HepG2 (cell line): ENCODE results near the gene OPA3. TPM values are rescaled to one million over a fixed set of nuclear protein-coding genes. Genes with fewer than 3 reads are reported as not detected.

Experiments
- ARNT ChIP-seq: fragments of 450-650 bp; IDR thresholded peaks from 2 replicates; pipeline ENCODE4 v1.6.1; 2017
- ETV5 ChIP-seq: IDR thresholded peaks from 2 replicates; pipeline ENCODE4 v1.6.1; 2018; ENCODE audit warnings: missing biosample characterization, missing genetic modification reagents, inconsistent platforms, borderline replicate concordance
- GLMP ChIP-seq: sonication (generic); formaldehyde crosslinking; IDR thresholded peaks from 2 replicates; pipeline ENCODE4 v1.9.0; 2021; ENCODE audit warnings: missing genetic modification reagents, mild to moderate bottlenecking, borderline replicate concordance
- HNRNPK ChIP-seq: fragments of 200-400 bp; formaldehyde crosslinking; IDR thresholded peaks from 2 replicates; pipeline ENCODE4 v1.6.1; 2018; ENCODE audit warnings: low read length, low read depth, moderate library complexity, mild to moderate bottlenecking; ENCODE audit not compliant: poor library complexity, severe bottlenecking
- NCOA5 ChIP-seq: sonication (generic); formaldehyde crosslinking; IDR thresholded peaks from 2 replicates; pipeline ENCODE4 v1.4.0; 2020; ENCODE audit warnings: missing genetic modification reagents
- NONO ChIP-seq, 2 experiments: fragments of 450-650 bp in 1 of 2; sonication (generic) in 1 of 2; formaldehyde crosslinking in 1 of 2; IDR thresholded peaks in 1 of 2; conservative IDR thresholded peaks in 1 of 2; 2 replicates each; pipeline versions ENCODE4 v1.6.1 to v1.8.0; 2017 to 2022; ENCODE audit warnings: mild to moderate bottlenecking in 1 of 2, missing genetic modification reagents in 1 of 2, moderate library complexity in 1 of 2
- THAP8 ChIP-seq: sonication (generic); formaldehyde crosslinking; IDR thresholded peaks from 2 replicates; pipeline ENCODE4 v1.5.1; 2020; ENCODE audit warnings: missing genetic modification reagents, mild to moderate bottlenecking, borderline replicate concordance
- UBTF ChIP-seq: sonication (generic); formaldehyde crosslinking; IDR thresholded peaks from 2 replicates; pipeline ENCODE4 v1.4.0; 2020; ENCODE audit warnings: mild to moderate bottlenecking, missing genetic modification reagents
- ZBTB1 ChIP-seq: sonication (generic); formaldehyde crosslinking; IDR thresholded peaks from 2 replicates; pipeline ENCODE4 v1.4.0; 2020; ENCODE audit warnings: missing genetic modification reagents, borderline replicate concordance
- ZEB1 ChIP-seq: IDR thresholded peaks from 2 replicates; pipeline ENCODE4 v1.6.1; 2012; ENCODE audit warnings: mild to moderate bottlenecking, low read depth, inconsistent platforms; ENCODE audit not compliant: insufficient replicate concordance
- ZNF160 ChIP-seq: sonication (generic); formaldehyde crosslinking; IDR thresholded peaks from 2 replicates; pipeline ENCODE4 v1.8.0; 2022; ENCODE audit warnings: mild to moderate bottlenecking, inconsistent platforms, missing genetic modification reagents
- ZNF17 ChIP-seq: sonication (generic); formaldehyde crosslinking; IDR thresholded peaks from 2 replicates; pipeline ENCODE4 v1.5.0; 2020; ENCODE audit warnings: mild to moderate bottlenecking, missing genetic modification reagents
- ZNF329 ChIP-seq: sonication (generic); formaldehyde crosslinking; IDR thresholded peaks from 2 replicates; pipeline ENCODE4 v1.9.0; 2021; ENCODE audit warnings: low read depth, mild to moderate bottlenecking, missing genetic modification reagents
- polyA plus RNA-seq, 8 experiments: library from polyadenylated mRNA; depleted of rRNA in 3 of 8; stranded (reverse) in 7 of 8; unstranded in 1 of 8; fragments of >200 nt; fragmentation: Illumina TruSeq in 4 of 8; extraction: Trizol in 4 of 8; gene quantifications; 2 replicates each; pipeline versions ENCODE4 v1.2.1 to v1.2.3, GENCODE V29; 2011 to 2016; ENCODE audit warnings: low read depth in 4 of 8, missing spikeins in 1 of 8, mixed read lengths in 1 of 8; ENCODE audit not compliant: insufficient read depth in 1 of 8
- total RNA-seq, 5 experiments: library from RNA; depleted of rRNA; stranded (reverse); fragments of >200 nt; fragmentation: Illumina TruSeq; extraction: Trizol; gene quantifications; 2 replicates each; pipeline ENCODE4 v1.2.3, GENCODE V29; 2016; ENCODE audit warnings: low read depth in 1 of 5
- TF ChIP-seq, protein P1 (sequence below): sonication (generic); formaldehyde crosslinking; IDR thresholded peaks from 2 replicates; pipeline ENCODE4 v1.5.0; 2020; ENCODE audit warnings: mild to moderate bottlenecking, missing genetic modification reagents

The OPA3 gene
- total and polyA plus RNA-seq, 2 of the 13 experiments (the other 11 are each of a cell fraction or from before 2014, with no cell fraction given) = 8.3 to 17.7 TPM

- TF ChIP-seq THAP8 (CRISPR knock-in tag) = no peak
- no peak for TF ChIP-seq NONO (IDR thresholded peaks at IDR 0.05)
- TF ChIP-seq NONO (CRISPR knock-in tag; conservative IDR thresholded peaks at IDR 0.05) = no peak
- TF ChIP-seq, protein P1, sequence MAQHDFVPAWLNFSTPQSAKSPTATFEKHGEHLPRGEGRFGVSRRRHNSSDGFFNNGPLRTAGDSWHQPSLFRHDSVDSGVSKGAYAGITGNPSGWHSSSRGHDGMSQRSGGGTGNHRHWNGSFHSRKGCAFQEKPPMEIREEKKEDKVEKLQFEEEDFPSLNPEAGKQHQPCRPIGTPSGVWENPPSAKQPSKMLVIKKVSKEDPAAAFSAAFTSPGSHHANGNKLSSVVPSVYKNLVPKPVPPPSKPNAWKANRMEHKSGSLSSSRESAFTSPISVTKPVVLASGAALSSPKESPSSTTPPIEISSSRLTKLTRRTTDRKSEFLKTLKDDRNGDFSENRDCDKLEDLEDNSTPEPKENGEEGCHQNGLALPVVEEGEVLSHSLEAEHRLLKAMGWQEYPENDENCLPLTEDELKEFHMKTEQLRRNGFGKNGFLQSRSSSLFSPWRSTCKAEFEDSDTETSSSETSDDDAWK (CRISPR knock-in tag) = no peak
- no peak for TF ChIP-seq ZEB1
- no peak; the same call in 1 of the 2 replicates for TF ChIP-seq UBTF
- no peak for TF ChIP-seq ZBTB1 (CRISPR knock-in tag)
- no peak for TF ChIP-seq ZNF329 (CRISPR knock-in tag)
- TF ChIP-seq NCOA5 (CRISPR knock-in tag) = no peak
- peak; percentile 73; the same call in 1 of the 2 replicates for TF ChIP-seq ETV5 (CRISPR knock-in tag)
- no peak for TF ChIP-seq GLMP (CRISPR knock-in tag)
- TF ChIP-seq ARNT = no peak
- no peak for TF ChIP-seq ZNF160
- TF ChIP-seq ZNF17 (CRISPR knock-in tag) = no peak
- TF ChIP-seq HNRNPK = no peak
Observed at GRCh38 chr19:45607071-45608029, 22.7 kb upstream of the OPA3 start (continued).
